Mesendoderm (in vitro differentiated cells): ENCODE data around the gene TMPRSS7.

Source experiments
- DNase-seq: peaks from one replicate; pipeline ENCODE4 v3.0.0; 2013
- H2AK5ac ChIP-seq: 2 replicates; pipeline ENCODE4 v1.6.1; 2013; ENCODE audit warnings: low read length, inconsistent platforms
- H2BK120ac ChIP-seq: 2 replicates; pipeline ENCODE4 v1.6.1; 2013; ENCODE audit warnings: low read depth, mild to moderate bottlenecking, low read length, moderate library complexity, mixed read lengths
- H2BK15ac ChIP-seq: replicated peaks from 2 replicates; pipeline ENCODE4 v1.6.1; 2013; ENCODE audit warnings: low read depth, mild to moderate bottlenecking, moderate library complexity
- H2BK5ac ChIP-seq: 2 replicates; pipeline ENCODE4 v1.6.1; 2013; ENCODE audit warnings: low read length, inconsistent platforms
- H3K18ac ChIP-seq: 2 replicates; pipeline ENCODE4 v1.6.1; 2013; ENCODE audit warnings: mild to moderate bottlenecking, low read length, mixed read lengths
- H3K23ac ChIP-seq: one replicate; pipeline ENCODE4 v1.6.1; 2013; ENCODE audit warnings: low read length
- H3K27ac ChIP-seq: 2 replicates; pipeline ENCODE4 v1.5.1; 2013; ENCODE audit warnings: low read depth, mild to moderate bottlenecking, inconsistent platforms, low read length, moderate library complexity
- H3K27me3 ChIP-seq: 2 replicates; pipeline ENCODE4 v1.6.1; 2013; ENCODE audit warnings: low read length, control low read depth, mild to moderate bottlenecking, inconsistent platforms; ENCODE audit not compliant: insufficient read depth, poor library complexity
- H3K36me3 ChIP-seq: 2 replicates; pipeline ENCODE4 v1.6.1; 2013; ENCODE audit warnings: low read length, inconsistent platforms; ENCODE audit not compliant: control insufficient read depth, insufficient read depth
- H3K4ac ChIP-seq: one replicate; pipeline ENCODE4 v1.6.1; 2013; ENCODE audit warnings: low read depth, mild to moderate bottlenecking, low read length, moderate library complexity
- H3K4me1 ChIP-seq: 2 replicates; pipeline ENCODE4 v1.6.1; 2013; ENCODE audit warnings: low read depth, low read length, inconsistent platforms; ENCODE audit not compliant: control insufficient read depth
- H3K4me2 ChIP-seq: 2 replicates; pipeline ENCODE4 v1.6.1; 2013; ENCODE audit warnings: low read length
- H3K4me3 ChIP-seq: 2 replicates; pipeline ENCODE4 v1.5.1; 2013; ENCODE audit warnings: mild to moderate bottlenecking, low read length
- H3K56ac ChIP-seq: one replicate; pipeline ENCODE4 v1.6.1; 2013; ENCODE audit warnings: low read length
- H3K79me1 ChIP-seq: 2 replicates; pipeline ENCODE4 v1.6.1; 2013; ENCODE audit warnings: low read length, inconsistent platforms
- H3K79me2 ChIP-seq: 2 replicates; pipeline ENCODE4 v1.6.1; 2013; ENCODE audit warnings: mild to moderate bottlenecking, low read length; ENCODE audit not compliant: control insufficient read depth, insufficient read depth
- H3K9ac ChIP-seq: 2 replicates; pipeline ENCODE4 v1.6.1; 2013; ENCODE audit warnings: low read length, inconsistent platforms
- H4K5ac ChIP-seq: one replicate; pipeline ENCODE4 v1.6.1; 2013; ENCODE audit warnings: low read length
- H4K8ac ChIP-seq: one replicate; pipeline ENCODE4 v1.6.1; 2013; ENCODE audit warnings: low read depth, mild to moderate bottlenecking, control low read depth, low read length, moderate library complexity
- WGBS: extraction: QIAGEN DNeasy Blood & Tissue Kit; methylation state at CpG from one replicate; pipeline ENCODE4 v1.1.7; 2013; ENCODE audit warnings: low lambda C conversion rate, missing lambda C conversion rate; ENCODE audit not compliant: insufficient coverage; ENCODE audit errors: extremely low coverage; 5-methylcytosine and 5-hydroxymethylcytosine counted together

Gene TMPRSS7

GRCh38 chr3:112009670-112010069 is 24.9 kb upstream of the TMPRSS7 start:
- Histone ChIP-seq H3K27me3 (no peaks in the 10 kb centered on the region), H3K27ac (no peak overlapping the region), H3K36me3 (no peaks in the 10 kb centered on the region), H3K9ac (no peak overlapping the region), H2BK15ac (no peak overlapping the region), H3K4me2 (no peak overlapping the region), H4K5ac (no peak overlapping the region), H3K4ac (no peak overlapping the region), H3K4me1 (no peaks in the 10 kb centered on the region), H2BK120ac (no peak overlapping the region), H2AK5ac (no peak overlapping the region), H3K79me1 (no peaks in the 10 kb centered on the region), H3K79me2 (no peaks in the 10 kb centered on the region), H3K23ac (no peak overlapping the region), H3K4me3 (no peak overlapping the region), H3K18ac (no peak overlapping the region), H3K56ac (no peak overlapping the region), H2BK5ac (no peak overlapping the region), H4K8ac (no peak overlapping the region)
- no CpG with 5 or more reads among the region's 2 CpGs for WGBS
- DNase-seq = no peak

- Histone ChIP-seq H2BK120ac (no peak overlapping the region), H2BK15ac (no peak overlapping the region), H3K27ac (no peak overlapping the region), H3K4me3 (no peak overlapping the region), H3K27me3 (no peaks in the 10 kb centered on the region), H4K5ac (no peak overlapping the region), H3K18ac (no peak overlapping the region), H2AK5ac (no peak overlapping the region), H3K4ac (no peak overlapping the region), H3K4me1 (no peaks in the 10 kb centered on the region), H4K8ac (no peak overlapping the region), H3K4me2 (no peak overlapping the region), H3K56ac (no peak overlapping the region), H2BK5ac (no peak overlapping the region), H3K79me1 (no peaks in the 10 kb centered on the region), H3K79me2 (no peaks in the 10 kb centered on the region), H3K9ac (no peak overlapping the region), H3K23ac (no peak overlapping the region), H3K36me3 (no peaks in the 10 kb centered on the region)
- no CpG with 5 or more reads among the region's 3 CpGs for WGBS
- no peak for DNase-seq
Measured at GRCh38 chr3:112010636-112011035, 23.9 kb upstream of the TMPRSS7 start.

GRCh38 chr3:112011376-112011940 is 23.1 kb upstream of the TMPRSS7 start:
- no peak overlapping the region for H3K4me3 ChIP-seq
- no CpG with 5 or more reads among the region's 6 CpGs for WGBS
- no peak overlapping the region for H3K18ac ChIP-seq
- H2BK5ac ChIP-seq = no peak overlapping the region
- H4K5ac ChIP-seq = no peak overlapping the region
- no peak overlapping the region for H3K27ac ChIP-seq
- H3K27me3 ChIP-seq = no peaks in the 10 kb centered on the region
- H2BK15ac ChIP-seq = no peak overlapping the region
- H2AK5ac ChIP-seq = no peak overlapping the region
- no peaks in the 10 kb centered on the region for H3K36me3 ChIP-seq
- H3K4me2 ChIP-seq = no peak overlapping the region
- no peak for DNase-seq
- no peak overlapping the region for H3K23ac ChIP-seq
- no peak overlapping the region for H3K56ac ChIP-seq
- no peak overlapping the region for H4K8ac ChIP-seq
- H3K4me1 ChIP-seq = peaks cover 2% of the 10 kb centered on the region
- H3K79me1 ChIP-seq = no peaks in the 10 kb centered on the region
- H2BK120ac ChIP-seq = no peak overlapping the region
- no peaks in the 10 kb centered on the region for H3K79me2 ChIP-seq
- no peak overlapping the region for H3K9ac ChIP-seq
- no peak overlapping the region for H3K4ac ChIP-seq

- no peak overlapping the region for H3K23ac ChIP-seq
Measured at GRCh38 chr3:112012205-112012992, 22.1 kb upstream of the TMPRSS7 start.

GRCh38 chr3:112013058-112013783 is 21.3 kb upstream of the TMPRSS7 start:
- H2BK15ac ChIP-seq = no peak overlapping the region
- H3K4me3 ChIP-seq = no peak overlapping the region
- no peak overlapping the region for H3K4me2 ChIP-seq
- H3K27ac ChIP-seq = no peak overlapping the region
- H3K23ac ChIP-seq = no peak overlapping the region
- H3K36me3 ChIP-seq = no peaks in the 10 kb centered on the region
- no peak overlapping the region for H3K9ac ChIP-seq
- peak; percentile 80 for DNase-seq
- H2BK5ac ChIP-seq = no peak overlapping the region
- H4K5ac ChIP-seq = no peak overlapping the region
- H3K27me3 ChIP-seq = no peaks in the 10 kb centered on the region
- H3K79me1 ChIP-seq = no peaks in the 10 kb centered on the region
- no peak overlapping the region for H3K4ac ChIP-seq
- no peak overlapping the region for H2BK120ac ChIP-seq
- H2AK5ac ChIP-seq = no peak overlapping the region
- no peaks in the 10 kb centered on the region for H3K79me2 ChIP-seq
- no peak overlapping the region for H4K8ac ChIP-seq
- no peak overlapping the region for H3K56ac ChIP-seq
- H3K18ac ChIP-seq = no peak overlapping the region
- peaks cover 2% of the 10 kb centered on the region for H3K4me1 ChIP-seq
- WGBS = no CpG with 5 or more reads among the region's 19 CpGs

More at GRCh38 chr3:112012205-112012992, 22.1 kb upstream of the TMPRSS7 start:
- Histone ChIP-seq H3K4ac (no peak overlapping the region), H3K4me1 (peaks cover 2% of the 10 kb centered on the region), H4K8ac (no peak overlapping the region), H3K79me2 (no peaks in the 10 kb centered on the region), H3K9ac (no peak overlapping the region), H3K4me2 (no peak overlapping the region), H3K36me3 (no peaks in the 10 kb centered on the region), H3K27ac (no peak overlapping the region), H2BK15ac (no peak overlapping the region), H3K18ac (no peak overlapping the region), H2BK120ac (no peak overlapping the region), H3K27me3 (no peaks in the 10 kb centered on the region), H3K4me3 (no peak overlapping the region), H3K79me1 (no peaks in the 10 kb centered on the region), H2BK5ac (no peak overlapping the region), H3K56ac (no peak overlapping the region), H2AK5ac (no peak overlapping the region), H4K5ac (no peak overlapping the region)
- WGBS = no CpG with 5 or more reads among the region's 6 CpGs
- DNase-seq = no peak
